ENCODE results near the gene IL2RA.

- no peak for TF ChIP-seq CTCF (IDR thresholded peaks at IDR 0.05)
- no peak for TF ChIP-seq POLR2A (IDR thresholded peaks at IDR 0.05)
Measured at GRCh38 chr10:5971315-5971832, 90.8 kb downstream of the IL2RA start.

All from testis (tissue), 2 donors.